ENCODE data around the gene ATXN8OS.
"Not testable (repeated sequence)": the region's sequence is repeated elsewhere in the genome, so short reads cannot be mapped to it uniquely, and the experiment has no call there.

Gene ATXN8OS

DNA sequence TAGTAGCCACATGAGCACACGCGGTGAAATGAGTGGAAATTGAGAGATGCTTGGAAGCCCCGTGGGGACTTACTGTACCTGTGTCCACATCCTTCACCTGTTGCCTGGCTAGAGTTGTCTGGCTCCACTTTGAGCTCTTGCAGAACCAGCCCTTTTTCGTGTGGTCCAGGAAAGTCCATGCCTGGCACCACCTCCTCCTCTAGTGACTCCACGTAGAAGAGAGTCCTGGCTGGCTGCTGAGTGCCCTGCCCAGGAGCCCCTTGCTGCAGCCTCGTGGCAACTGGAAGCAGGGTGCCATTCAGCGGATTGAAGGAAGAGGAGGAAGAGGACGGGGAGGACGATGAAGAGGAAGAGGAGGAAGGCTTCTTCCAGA lies 515 bp upstream of the ATXN8OS start:
- DNase-seq (ENCODE audit: extremely low read depth, low read depth): no peak
- TF ChIP-seq, protein P1, sequence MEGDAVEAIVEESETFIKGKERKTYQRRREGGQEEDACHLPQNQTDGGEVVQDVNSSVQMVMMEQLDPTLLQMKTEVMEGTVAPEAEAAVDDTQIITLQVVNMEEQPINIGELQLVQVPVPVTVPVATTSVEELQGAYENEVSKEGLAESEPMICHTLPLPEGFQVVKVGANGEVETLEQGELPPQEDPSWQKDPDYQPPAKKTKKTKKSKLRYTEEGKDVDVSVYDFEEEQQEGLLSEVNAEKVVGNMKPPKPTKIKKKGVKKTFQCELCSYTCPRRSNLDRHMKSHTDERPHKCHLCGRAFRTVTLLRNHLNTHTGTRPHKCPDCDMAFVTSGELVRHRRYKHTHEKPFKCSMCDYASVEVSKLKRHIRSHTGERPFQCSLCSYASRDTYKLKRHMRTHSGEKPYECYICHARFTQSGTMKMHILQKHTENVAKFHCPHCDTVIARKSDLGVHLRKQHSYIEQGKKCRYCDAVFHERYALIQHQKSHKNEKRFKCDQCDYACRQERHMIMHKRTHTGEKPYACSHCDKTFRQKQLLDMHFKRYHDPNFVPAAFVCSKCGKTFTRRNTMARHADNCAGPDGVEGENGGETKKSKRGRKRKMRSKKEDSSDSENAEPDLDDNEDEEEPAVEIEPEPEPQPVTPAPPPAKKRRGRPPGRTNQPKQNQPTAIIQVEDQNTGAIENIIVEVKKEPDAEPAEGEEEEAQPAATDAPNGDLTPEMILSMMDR (IDR thresholded peaks at IDR 0.05; ENCODE audit: low read depth, low read length): no peak

DNA sequence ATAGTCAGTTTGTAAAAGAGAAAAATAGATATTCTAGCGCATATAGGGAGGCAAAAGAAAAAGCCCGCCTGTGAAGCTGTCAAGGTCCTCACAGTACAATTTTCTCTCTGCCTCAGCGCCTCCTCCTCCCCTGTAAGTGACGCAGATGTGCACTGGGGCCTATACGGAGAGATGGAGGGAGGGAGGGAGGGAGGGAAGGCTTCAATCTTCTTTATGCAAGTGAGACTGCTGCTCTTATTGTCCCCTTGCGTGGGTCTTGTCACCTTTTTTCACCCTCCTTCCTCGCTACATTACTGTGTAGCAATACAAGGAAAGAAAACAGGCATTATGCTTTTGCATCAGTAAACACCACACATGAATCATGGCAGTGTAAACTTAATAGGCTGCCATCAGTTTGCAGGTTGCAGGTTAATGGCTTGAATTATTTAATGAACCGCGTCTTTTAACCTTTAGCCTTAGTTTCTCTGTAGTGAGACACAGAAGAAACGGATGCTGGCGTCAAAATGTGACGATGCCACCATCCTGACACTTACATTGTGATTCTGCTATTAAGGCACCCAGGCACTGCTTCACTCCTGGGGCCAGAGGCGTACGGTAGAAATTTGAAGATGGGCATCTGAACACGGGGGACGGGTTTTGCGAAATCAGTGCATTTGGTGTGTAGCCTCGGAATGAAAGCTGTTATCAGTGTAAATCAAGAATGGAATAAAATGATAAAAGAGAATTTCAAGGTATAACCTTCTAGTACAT lies 905 bp downstream of the ATXN8OS start, which contains the start of gene KLHL1:
TSS of gene KLHL1 (minus strand) at position 97 of the 750 bp plus-strand sequence. CDS start 753 bp downstream, outside the sequence.
- TF ChIP-seq, protein P1 (IDR thresholded peaks at IDR 0.05; ENCODE audit: low read depth, low read length): no peak
- DNase-seq (ENCODE audit: extremely low read depth, low read depth): no peak

DNA sequence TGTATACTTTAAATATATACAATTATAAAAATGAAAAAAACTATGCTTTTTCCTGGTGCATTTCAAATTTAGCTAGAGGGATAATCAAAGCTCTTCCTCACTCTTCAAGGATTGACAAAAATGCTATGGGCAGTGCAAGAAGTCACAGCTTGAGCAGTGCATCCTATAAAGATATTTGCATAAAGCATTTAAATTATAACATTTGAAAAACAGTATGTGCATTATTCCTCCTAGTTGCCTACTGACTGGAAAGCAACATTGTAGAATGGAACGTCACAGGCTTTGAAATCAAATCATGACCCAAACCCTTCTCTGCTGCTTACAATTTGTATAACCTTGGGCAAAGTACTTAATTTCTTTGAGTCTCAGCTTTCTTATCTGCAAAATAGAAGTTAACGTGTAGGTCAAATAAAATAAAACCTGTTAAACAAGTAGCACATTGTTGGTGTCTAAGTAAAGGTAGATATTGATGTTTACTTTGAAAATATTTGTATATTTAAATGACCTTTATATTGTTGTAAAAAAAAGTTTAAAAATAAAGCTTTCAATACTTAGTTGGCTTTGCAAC lies 9.8 kb downstream of the ATXN8OS start:
- TF ChIP-seq, protein P1 (IDR thresholded peaks at IDR 0.05; ENCODE audit: low read depth, low read length): no peak
- DNase-seq (ENCODE audit: extremely low read depth, low read depth): no peak

DNA sequence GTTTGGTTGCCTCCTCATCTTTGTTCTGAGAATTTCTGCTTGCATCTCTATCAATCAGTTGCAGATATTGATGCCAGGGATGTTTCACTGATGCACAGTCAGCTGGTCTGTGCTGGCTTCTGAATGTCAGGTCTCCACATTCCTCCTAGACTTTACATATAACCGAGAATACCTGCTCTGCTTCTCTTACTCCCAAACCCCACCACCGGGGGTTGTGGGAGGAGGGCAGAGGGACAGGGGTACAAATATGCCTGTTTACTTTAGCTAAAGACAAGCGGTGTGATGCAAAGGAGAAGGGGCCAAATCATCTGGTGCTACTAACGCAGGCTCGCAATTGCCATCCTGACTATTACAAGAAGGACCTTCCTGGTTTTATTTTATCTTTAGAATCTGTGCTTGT lies 18.1 kb downstream of the ATXN8OS start:
- TF ChIP-seq, protein P1 (IDR thresholded peaks at IDR 0.05; ENCODE audit: low read depth, low read length): no peak

DNA sequence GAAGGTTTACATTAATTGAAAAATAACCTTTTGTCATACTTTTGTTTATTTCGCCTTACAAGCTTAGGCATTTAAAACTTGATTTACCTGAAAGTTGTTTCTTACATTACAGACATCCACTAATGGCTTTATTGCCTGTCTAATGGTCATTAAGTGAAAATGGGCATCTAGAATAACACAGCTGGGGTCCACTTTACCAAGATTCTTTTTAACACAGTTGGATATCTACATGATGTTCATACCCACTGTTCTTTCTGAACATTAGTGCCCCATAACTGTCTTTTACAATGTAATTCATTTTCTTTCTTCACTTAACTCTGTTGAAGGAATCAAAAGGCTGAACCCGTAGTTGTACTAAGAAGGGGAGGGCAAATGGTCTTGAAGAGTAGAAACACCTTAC lies 20.5 kb downstream of the ATXN8OS start:
- TF ChIP-seq, protein P1 (IDR thresholded peaks at IDR 0.05; ENCODE audit: low read depth, low read length): no peak
- DNase-seq (ENCODE audit: extremely low read depth, low read depth): no peak

More for the DNA sequence above, 18.1 kb downstream of the ATXN8OS start:
- no peak for DNase-seq (ENCODE audit: extremely low read depth, low read depth)

DNA sequence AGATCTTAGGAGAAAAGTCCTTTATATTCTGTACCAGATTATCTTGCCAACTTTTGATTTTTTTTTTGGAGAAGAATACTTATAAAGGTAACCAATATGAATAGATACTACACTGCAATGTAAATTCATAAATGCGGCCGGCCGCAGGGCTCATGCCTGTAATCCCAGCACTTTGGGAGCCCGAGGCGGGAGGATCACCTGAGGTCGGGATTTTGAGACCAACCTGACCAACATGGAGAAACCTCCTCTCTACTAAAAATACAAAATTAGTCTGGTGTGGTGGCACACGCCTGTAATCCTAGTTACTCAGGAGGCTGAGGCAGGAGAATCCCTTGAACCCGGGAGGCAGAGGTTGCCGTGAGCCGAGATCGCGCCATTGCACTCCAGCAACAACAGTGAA lies 35.0 kb downstream of the ATXN8OS start:
- DNase-seq (ENCODE audit: extremely low read depth, low read depth): not testable (repeated sequence)

DNA sequence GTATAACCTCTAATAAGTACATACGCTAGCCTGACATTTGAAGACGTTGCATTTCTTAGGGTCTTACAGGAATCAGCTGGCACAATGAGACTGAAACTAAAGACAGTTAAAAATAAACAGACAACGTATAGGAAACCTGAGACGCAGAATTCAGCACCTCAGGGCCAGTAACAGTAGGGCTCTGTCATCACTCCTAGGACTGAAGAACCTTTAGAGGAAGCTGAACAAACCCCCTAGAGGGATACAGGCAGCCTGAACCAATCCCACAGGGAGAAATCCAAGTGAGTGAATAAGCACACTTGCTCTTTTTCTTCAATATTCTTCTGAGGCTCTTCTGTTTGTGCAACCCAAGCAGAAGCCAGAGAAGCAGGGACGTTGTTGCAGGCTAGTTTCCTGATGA lies 54.5 kb downstream of the ATXN8OS start:
- DNase-seq (ENCODE audit: extremely low read depth, low read depth): no peak
- TF ChIP-seq, protein P1 (IDR thresholded peaks at IDR 0.05; ENCODE audit: low read depth, low read length): no peak

Measured in AG09319 (cell line).